COLO668 (cell line): ENCODE results near the gene KIF13A.
"Not testable (repeated sequence)": the region's sequence is repeated elsewhere in the genome, so short reads cannot be mapped to it uniquely, and the experiment has no call there.

Source experiments
- DNase-seq: peaks from one replicate; lab custom pipeline; 2025; ENCODE audit not compliant: unreplicated experiment; lab: John Stamatoyannopoulos, UW

KIF13A gene

GRCh38 chr6:17935188-17936149, 52.0 kb downstream of the KIF13A start:
- DNase-seq, result no peak

- no peak for DNase-seq
Observed at GRCh38 chr6:17933716-17934115, 53.7 kb downstream of the KIF13A start.

GRCh38 chr6:17932330-17932852, 55.0 kb downstream of the KIF13A start:
- DNase-seq, result no peak

GRCh38 chr6:17931227-17931626, 56.2 kb downstream of the KIF13A start:
- no peak for DNase-seq

- no peak for DNase-seq
Observed at GRCh38 chr6:17930321-17930993, 57.0 kb downstream of the KIF13A start.

- DNase-seq, result no peak
Observed at GRCh38 chr6:17928514-17929430, 58.7 kb downstream of the KIF13A start.

- no peak for DNase-seq
Observed at GRCh38 chr6:17927705-17928104, 59.7 kb downstream of the KIF13A start.

- no peak for DNase-seq
Observed at GRCh38 chr6:17923401-17923863, 64.0 kb downstream of the KIF13A start.

GRCh38 chr6:17921454-17921853, 66.0 kb downstream of the KIF13A start:
- DNase-seq, result no peak

- no peak for DNase-seq
Observed at GRCh38 chr6:17919496-17919895, 67.9 kb downstream of the KIF13A start.

GRCh38 chr6:17917837-17918763, 69.3 kb downstream of the KIF13A start:
- no peak for DNase-seq

GRCh38 chr6:17914651-17915050, 72.8 kb downstream of the KIF13A start:
- no peak for DNase-seq

GRCh38 chr6:17912521-17912920, 74.9 kb downstream of the KIF13A start:
- no peak for DNase-seq

- DNase-seq, result not testable (repeated sequence)
Observed at GRCh38 chr6:17911656-17912055, 75.8 kb downstream of the KIF13A start.

- DNase-seq, result no peak
Observed at GRCh38 chr6:17910189-17910588, 77.2 kb downstream of the KIF13A start.

GRCh38 chr6:17908831-17909230, 78.6 kb downstream of the KIF13A start:
- no peak for DNase-seq

GRCh38 chr6:17907406-17908229, 79.8 kb downstream of the KIF13A start:
- no peak for DNase-seq

GRCh38 chr6:17905611-17906592, 81.5 kb downstream of the KIF13A start:
- no peak for DNase-seq
